Testis (tissue), 2 donors: ENCODE data around the gene DCDC2B.

Experiments
- CTCF ChIP-seq, 3 experiments: fragments of 450-650 bp in 2 of 3; fragments of 200-600 bp in 1 of 3; sonication (generic) in 1 of 3; IDR thresholded peaks; one replicate each; pipeline ENCODE4 v1.5.1; 2016 to 2019; ENCODE audit warnings: antibody characterized with exemption in 3 of 3, mild to moderate bottlenecking in 2 of 3, moderate library complexity in 1 of 3
- POLR2A ChIP-seq: fragments of 450-650 bp; IDR thresholded peaks from one replicate; pipeline ENCODE4 v1.6.1; 2017; ENCODE audit warnings: antibody characterized with exemption, mild to moderate bottlenecking, moderate library complexity

GRCh38 chr1:32208891-32209328 is at the start of gene DCDC2B:
- TF ChIP-seq CTCF (IDR thresholded peaks at IDR 0.05) (no peak), POLR2A (no peak)
